ENCODE results near the gene KIF19. TPM values are rescaled to one million over a fixed set of nuclear protein-coding genes. Genes with fewer than 3 reads are reported as not detected.

The KIF19 gene
- total and polyA plus RNA-seq, 2 of the 4 experiments (the other 2 are of a cell fraction): not detected

GRCh38 chr17:74299226-74300009 lies 26.6 kb upstream of the KIF19 start:
- Histone ChIP-seq H4K5ac (ENCODE audit: low read depth, low read length) (no peak overlapping the region), H3K36me3 (ENCODE audit: control insufficient read depth, insufficient read depth, low read length) (no peaks in the 10 kb centered on the region), H3K9me1 (ENCODE audit: insufficient read depth, low read length) (no peaks in the 10 kb centered on the region), H2AFZ (replicated peaks; ENCODE audit: low read length, poor library complexity) (no peak overlapping the region), H3K18ac (ENCODE audit: low read depth, low read length) (no peak overlapping the region), H3K4me2 (ENCODE audit: low read depth, low read length) (no peak overlapping the region), H3K4ac (ENCODE audit: low read depth, low read length) (no peak overlapping the region), H2BK5ac (ENCODE audit: low read depth, low read length, poor library complexity, severe bottlenecking) (no peak overlapping the region), H4K91ac (ENCODE audit: insufficient read depth, low read depth, low read length) (no peak overlapping the region), H3K27ac (ENCODE audit: insufficient read depth, low read length) (no peak overlapping the region), H3K23ac (ENCODE audit: low read depth, low read length) (no peak overlapping the region), H2BK20ac (ENCODE audit: low read depth, low read length) (no peak overlapping the region), H3K27me3 (ENCODE audit: control insufficient read depth, insufficient read depth, low read length) (no peaks in the 10 kb centered on the region; the same call in 1 of the 2 replicates), H4K20me1 (ENCODE audit: insufficient read depth, low read length) (no peaks in the 10 kb centered on the region), H4K8ac (ENCODE audit: low read depth in 2 of 2, low read length in 2 of 2) (no peak overlapping the region), H3K4me3 (ENCODE audit: insufficient read depth, low read depth, low read length) (no peak overlapping the region), H2AK5ac (ENCODE audit: low read depth, low read length) (no peak overlapping the region), H3K9ac (ENCODE audit: low read depth, low read length) (no peak overlapping the region), H2BK15ac (ENCODE audit: low read depth, low read length) (no peak overlapping the region), H2BK120ac (ENCODE audit: low read depth, low read length) (no peak overlapping the region), H3K14ac (replicated peaks; ENCODE audit: low read depth, low read length) (no peak overlapping the region), H3K4me1 (ENCODE audit: control insufficient read depth, insufficient read depth, low read length) (no peaks in the 10 kb centered on the region), H2AK9ac (replicated peaks; ENCODE audit: low read depth, low read length, poor library complexity) (no peak overlapping the region), H3K56ac (ENCODE audit: extremely low read depth, insufficient read depth, low read length) (no peak overlapping the region), H3K9me3 (ENCODE audit: control insufficient read depth, insufficient read depth, low read length) (peaks cover 3% of the 10 kb centered on the region), H3K79me1 (ENCODE audit: low read depth in 1 of 2, low read length in 2 of 2) (no peaks in the 10 kb centered on the region)
- no TSS peak for BruUV-seq (replicated peaks)
- no CpG with 5 or more reads among the region's 11 CpGs for WGBS, 2 experiments (ENCODE audit: extremely low coverage in 2 of 2, insufficient read length in 1 of 2)
- in situ Hi-C loops (cut with MboI; ENCODE audit: low sequenced_read_pairs) (no loop called here), dilution Hi-C loops (cut with HindIII; ENCODE audit: low sequenced_read_pairs, unreplicated experiment) (no loop called here), intact Hi-C loops (cut with micrococcal nuclease) (no loop called here)
- no peak for TF ChIP-seq RAD21 (IDR thresholded peaks at IDR 0.05; ENCODE audit: low read length)
- no peak for TF ChIP-seq CTCF (conservative IDR thresholded peaks at IDR 0.05; ENCODE audit: low read depth, low read length)
- TF ChIP-seq RCOR1 (IDR thresholded peaks at IDR 0.05; ENCODE audit: insufficient replicate concordance, low read length): no peak
- no peak for TF ChIP-seq ELK1 (IDR thresholded peaks at IDR 0.05; ENCODE audit: borderline replicate concordance, low read depth, low read length)
- TF ChIP-seq BHLHE40 (IDR thresholded peaks at IDR 0.05; ENCODE audit: low read depth, low read length): no peak
- TF ChIP-seq NFE2L2 (IDR thresholded peaks at IDR 0.05; ENCODE audit: low read depth, low read length): no peak
- no peak for TF ChIP-seq USF2 (IDR thresholded peaks at IDR 0.05; ENCODE audit: low read depth, low read length)
- TF ChIP-seq MAZ (IDR thresholded peaks at IDR 0.05; ENCODE audit: borderline replicate concordance, low read depth, low read length): no peak
- TF ChIP-seq FOS (IDR thresholded peaks at IDR 0.05; ENCODE audit: low read depth, low read length): no peak
- no peak for TF ChIP-seq MAFK (IDR thresholded peaks at IDR 0.05; ENCODE audit: low read depth, low read length)
- TF ChIP-seq CEBPB (IDR thresholded peaks at IDR 0.05; ENCODE audit: low read depth, low read length): no peak
- no peak for TF ChIP-seq POLR2A (IDR thresholded peaks at IDR 0.05; ENCODE audit: low read depth, low read length)
- TF ChIP-seq CHD1 (IDR thresholded peaks at IDR 0.05; ENCODE audit: low read depth, low read length): no peak
- TF ChIP-seq SMC3 (IDR thresholded peaks at IDR 0.05; ENCODE audit: low read depth, low read length): no peak
- TF ChIP-seq MXI1 (IDR thresholded peaks at IDR 0.05; ENCODE audit: borderline replicate concordance, low read depth, low read length): no peak
- POLR2A ChIA-PET (ENCODE audit: unreplicated experiment): no interaction called here
- DNase-seq (no peak), ATAC-seq (ENCODE audit: low read depth) (no peak)
- CTCF ChIA-PET: no interaction called here
